GM18867 (cell line): ENCODE measurements around the gene PXMP2.
A peak's percentile ranks its signal among the peaks of the same experiment; 100 is the strongest.

Source experiments
- ATAC-seq: cut with Tn5 transposase; IDR thresholded peaks from one replicate; pipeline ENCODE4 v1.9.1; 2021; ENCODE audit warnings: mild to moderate bottlenecking, moderate library complexity; ENCODE audit not compliant: unreplicated experiment

The PXMP2 gene

DNA sequence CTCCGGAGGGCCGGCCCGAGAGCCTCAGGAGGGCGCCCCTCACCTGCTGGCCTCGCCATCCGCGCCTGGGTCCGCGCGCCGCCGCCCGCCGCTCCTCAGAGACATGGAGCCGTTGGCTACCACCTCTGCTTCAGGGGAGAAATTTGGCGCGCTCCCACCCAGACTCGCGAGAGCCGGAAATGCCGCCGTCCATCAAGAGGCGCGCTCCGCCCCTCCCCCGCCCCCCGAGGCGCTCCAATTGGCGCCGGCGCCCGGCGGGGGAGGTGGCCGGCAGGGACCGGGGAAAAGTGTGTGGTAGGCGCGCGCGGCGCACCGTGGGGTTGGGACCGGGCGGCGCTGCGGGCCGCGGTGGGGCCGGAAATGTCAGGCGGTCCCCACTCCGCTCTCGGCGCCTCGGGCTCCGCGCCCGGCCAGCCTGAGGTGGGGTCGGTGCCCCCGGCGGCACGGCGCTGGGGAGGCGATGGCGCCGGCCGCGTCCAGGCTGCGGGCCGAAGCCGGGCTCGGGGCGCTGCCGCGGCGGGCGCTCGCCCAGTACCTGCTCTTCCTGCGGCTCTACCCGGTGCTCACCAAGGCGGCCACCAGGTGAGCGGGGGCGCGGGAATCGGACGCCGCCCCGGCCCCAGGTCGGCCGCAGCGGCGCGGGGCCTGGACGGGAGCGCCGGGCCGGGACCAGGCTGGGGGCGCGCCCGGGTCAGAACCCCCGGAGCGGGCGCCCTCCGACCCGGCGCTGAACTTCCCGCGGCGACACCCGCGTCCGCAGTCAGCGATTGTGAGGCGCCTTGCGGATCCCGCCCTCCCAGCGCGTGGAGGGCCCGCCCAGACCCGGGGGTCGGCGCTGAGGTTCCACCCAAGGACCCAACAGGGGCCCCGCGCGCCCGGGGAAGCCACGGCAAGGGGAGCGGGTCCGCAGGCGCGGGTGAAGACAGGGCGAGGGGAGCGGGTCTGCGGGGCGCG lies at the start of gene PXMP2, which contains the start of gene POLE:
TSS of gene PXMP2 (plus strand) at position 377 of the 954 bp plus-strand sequence. CDS start at position 461, 84 bp downstream.
TSS of gene POLE (minus strand) at position 132 of the 954 bp plus-strand sequence. CDS start at position 105, 27 bp downstream.
- peak; percentile 89 for ATAC-seq

DNA sequence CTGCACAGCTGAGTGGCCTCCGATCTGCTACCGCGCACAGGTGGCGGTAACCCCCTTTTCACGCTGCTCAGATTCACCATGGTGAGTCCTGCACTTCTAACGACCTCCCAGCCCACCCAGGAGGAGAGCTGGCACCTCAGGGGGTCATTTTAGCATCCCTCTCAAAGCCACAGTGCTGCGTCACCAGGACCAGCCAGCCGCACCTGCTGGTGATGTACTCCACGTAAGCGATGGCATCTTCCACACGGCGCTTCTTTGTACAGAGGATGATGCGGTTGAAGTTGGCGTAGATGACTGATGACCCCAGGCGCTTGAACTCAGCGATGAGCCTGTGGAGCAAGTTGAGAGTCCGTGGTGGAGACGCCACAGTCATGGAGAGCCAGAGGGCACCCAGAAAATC lies 49.6 kb upstream of the PXMP2 start:
- ATAC-seq: no peak

DNA sequence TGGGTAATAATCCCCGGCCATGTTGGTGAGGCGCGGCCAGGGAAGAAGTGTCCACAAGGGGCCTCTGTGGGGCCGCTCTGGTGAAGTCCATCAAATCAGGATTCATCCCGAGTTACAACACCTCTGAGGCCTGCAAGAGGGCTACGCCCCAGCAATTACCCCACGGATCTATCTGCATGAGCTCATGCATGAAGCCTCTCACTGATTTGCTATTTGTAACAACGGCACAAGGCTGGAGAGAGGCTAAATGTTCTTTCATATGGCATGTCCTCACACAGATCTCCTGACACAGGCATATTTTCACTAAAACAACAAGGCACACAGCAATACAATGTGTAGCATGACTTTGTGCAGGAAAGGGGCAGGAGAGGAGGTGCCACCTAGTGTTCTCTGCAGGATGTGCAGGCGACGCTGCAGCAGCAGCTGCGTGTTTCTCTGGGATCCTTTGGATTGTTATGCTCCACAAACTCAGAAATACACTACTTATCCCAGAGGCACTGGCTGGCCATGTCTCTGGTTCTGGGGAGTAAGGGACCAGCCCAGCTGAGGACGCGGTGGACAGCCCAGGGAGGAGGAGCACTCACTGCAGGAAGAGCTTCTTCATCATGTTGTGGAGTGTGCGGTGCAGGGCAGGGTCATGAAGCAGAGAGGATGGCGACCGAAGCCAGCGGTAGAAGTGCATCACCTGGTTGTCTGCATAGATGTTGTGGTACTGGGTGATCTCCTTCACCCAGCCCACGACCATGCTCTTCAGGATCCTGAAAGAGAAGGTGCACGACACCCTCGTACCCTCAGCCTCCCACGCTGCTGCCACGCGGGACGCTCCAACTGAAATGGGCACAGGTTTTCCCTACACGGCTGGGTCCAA lies 48.6 kb upstream of the PXMP2 start:
- no peak for ATAC-seq

DNA sequence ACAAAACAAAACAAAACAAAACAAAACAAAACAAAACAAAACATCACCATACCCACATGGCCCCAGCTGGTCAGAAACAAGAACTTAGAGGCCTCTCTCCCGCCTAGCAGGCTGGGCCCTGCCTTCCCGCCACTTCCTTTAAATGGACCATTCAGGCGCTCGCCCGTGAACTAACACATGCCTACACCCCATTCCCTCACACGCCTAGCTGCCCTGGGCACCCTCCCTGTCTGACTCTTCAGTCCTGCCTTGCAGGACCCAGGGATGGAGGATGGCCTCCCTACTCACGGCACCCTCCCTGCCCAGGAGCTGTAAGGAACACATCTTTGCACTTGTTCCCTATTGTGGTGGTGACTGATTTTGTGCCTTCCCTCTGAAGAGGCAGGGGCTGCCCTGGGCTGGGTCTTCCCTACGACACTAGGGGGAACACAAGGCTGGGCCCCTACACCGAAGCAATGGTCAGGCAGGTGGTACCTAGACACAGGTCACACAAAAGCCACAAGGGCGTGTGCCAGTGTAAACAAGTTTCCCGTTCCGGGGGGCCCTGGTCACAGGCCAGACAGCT lies 47.3 kb upstream of the PXMP2 start:
- no peak for ATAC-seq

DNA sequence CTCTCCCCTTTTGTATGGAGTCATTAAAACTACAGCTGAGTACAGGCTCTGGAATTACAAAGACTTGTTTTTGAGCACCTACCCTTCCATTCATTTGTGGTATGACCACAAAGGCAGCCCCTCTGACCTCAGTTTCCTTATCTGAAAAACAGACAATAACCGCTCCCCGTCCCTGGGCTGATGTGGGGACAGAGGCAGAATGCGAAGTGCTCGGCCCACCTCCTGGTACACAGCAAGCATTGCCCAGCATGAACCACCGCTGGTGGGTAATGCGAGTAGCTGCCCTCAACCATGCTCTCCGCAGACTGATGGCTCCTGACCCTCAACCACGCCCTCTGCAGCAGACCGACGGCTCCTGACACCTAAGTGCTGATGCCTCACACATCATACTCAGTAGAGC lies 46.5 kb upstream of the PXMP2 start:
- no peak for ATAC-seq

DNA sequence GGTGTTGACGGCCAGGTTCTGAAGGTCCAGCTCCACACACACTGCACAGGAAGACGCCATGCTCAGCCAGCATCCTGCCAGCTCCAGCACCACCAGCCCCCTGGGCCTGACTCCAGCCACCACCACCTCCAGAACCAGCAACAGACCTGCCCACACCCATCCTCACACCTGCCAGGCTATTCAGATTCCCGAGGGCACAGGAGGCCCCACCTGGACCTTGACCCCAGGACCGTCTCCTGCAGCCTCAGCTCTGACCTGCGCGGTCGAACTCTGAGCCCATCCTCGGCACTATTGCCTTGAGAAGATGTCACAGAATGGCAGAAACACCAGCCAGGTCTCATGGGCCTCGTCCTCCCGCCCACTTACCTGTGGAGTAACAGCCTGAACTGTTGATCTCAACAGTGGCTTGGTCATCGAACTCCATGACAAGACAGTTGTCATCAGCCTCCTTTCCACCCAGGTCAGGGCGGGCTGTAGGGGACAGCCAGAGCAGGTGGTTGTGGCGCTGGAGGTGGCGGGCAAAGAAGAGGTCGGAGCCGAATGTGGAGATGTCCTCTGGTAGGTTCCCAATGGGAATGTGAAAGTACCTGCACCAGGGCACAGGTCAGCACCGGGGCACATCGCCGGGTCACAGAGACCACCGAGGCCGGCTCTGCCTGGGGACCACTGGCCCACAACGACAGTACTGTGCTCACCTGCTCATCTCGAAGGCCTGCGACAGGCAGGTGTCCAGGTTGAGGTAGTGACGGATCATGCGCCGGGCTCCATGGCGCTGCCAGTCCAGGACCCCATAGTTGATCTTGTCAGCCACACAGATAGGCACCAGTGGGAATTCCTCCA lies 45.4 kb upstream of the PXMP2 start:
- ATAC-seq: no peak

DNA sequence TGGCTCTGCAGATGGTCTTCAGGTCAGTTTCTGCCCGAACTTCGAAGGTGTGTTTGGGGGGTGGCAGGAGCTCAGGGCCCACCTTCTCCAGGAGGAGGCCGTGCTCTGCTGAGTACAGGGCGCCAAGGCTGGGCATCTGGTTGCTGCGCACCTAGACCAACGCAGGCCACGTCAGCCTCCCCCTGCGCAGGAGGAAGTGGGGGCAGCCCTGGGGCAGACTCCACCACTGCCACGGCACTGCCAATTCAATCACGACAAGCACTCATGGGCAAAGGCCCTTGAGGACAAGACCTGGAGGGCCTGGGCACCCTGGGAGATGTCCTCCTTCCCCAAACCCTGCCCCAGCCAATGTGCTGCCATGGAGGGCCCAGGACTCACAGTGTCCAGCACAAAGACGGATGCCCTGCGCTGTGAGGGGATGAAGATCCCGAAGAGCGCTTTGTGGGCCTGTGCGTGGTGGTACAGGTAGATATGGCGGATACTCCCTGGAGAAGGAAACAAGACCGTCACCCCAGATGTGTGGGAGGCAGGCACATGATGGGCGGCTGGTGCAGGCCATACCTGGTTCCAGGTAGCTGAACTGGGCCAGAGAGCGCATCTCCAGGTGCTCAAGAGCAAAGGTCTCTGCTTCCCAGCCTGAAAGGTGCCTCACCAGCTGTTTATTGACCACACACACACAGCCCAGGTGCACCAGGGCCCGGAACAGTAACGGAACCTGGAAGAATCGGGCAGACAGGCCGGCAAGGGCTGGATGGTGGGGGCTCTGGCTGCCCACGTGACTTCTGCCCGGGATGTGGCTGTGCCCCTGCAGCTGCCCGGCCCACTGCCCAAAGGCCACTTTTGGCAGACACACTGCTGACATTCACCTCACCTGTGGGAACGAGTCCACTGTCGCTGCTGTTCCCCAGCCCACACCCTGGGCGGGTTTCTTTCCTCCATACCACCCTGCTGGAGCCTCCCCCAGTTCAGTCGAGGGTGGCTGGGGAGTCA lies 44.2 kb upstream of the PXMP2 start:
- ATAC-seq: no peak

DNA sequence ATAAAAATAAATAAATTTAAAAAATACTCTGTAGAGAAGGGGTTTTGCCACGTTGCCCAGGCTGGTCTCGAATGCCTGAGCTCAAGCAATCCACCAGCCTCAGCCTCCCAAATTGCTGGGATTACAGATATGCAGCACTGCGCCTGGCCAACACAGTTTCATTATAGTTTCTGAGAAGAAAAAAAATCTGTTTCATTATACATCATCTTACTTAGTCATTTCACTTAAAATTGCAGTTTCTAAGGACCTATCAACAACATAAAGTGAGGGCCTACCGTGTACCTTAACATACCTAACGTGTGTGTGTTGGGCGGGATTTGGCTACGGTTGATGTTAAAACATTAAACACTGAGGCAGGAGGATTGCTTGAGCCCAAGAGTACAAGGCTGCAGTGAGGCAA lies 40.5 kb upstream of the PXMP2 start:
- ATAC-seq: no peak

DNA sequence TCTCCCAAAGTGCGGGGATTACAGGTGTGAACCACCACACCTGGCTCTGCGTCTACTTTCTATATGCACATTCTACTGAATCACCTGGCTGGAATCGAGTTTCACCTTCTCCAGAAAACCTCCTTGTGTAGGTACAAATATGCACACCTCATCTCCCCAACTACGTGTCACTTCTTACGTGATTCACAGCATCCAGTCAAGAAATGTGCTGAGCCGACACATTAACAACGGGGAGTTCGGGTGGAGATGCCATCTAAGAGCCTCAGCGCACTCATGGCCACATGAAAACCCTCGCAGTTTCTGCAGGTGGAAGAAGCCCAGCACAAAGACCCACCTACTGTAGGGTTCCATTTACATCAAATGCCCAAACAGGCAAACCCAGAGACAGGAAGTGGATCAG lies 39.5 kb upstream of the PXMP2 start:
- ATAC-seq: no peak

DNA sequence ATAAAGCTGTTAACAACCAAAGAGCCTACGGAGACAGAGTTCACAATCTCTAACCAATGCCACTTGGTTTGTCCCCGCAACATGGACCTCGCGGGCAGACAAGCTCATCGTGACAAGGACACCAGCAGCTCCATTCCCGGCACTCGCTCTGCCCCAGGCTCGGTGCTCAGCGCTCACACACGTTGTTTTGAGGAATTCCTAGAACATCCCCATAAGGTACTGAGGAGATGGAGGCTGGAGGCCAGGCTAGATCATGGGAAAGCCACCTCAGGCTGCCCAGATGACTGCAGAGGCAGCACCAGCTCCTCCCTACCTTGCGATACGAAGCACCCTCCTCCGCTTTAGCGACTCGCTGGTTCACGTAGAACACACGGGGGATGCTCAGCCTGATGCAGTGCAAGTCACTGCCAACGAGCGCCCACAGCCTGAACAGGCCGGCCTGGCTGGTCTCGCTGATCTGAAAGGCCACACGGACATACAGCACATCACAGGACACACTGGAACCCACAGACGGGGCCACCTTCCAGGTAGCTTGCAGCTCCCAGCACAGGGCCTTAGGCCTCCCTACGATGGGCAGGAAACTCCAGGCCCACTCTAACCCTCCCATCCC lies 38.7 kb upstream of the PXMP2 start:
- ATAC-seq: no peak

DNA sequence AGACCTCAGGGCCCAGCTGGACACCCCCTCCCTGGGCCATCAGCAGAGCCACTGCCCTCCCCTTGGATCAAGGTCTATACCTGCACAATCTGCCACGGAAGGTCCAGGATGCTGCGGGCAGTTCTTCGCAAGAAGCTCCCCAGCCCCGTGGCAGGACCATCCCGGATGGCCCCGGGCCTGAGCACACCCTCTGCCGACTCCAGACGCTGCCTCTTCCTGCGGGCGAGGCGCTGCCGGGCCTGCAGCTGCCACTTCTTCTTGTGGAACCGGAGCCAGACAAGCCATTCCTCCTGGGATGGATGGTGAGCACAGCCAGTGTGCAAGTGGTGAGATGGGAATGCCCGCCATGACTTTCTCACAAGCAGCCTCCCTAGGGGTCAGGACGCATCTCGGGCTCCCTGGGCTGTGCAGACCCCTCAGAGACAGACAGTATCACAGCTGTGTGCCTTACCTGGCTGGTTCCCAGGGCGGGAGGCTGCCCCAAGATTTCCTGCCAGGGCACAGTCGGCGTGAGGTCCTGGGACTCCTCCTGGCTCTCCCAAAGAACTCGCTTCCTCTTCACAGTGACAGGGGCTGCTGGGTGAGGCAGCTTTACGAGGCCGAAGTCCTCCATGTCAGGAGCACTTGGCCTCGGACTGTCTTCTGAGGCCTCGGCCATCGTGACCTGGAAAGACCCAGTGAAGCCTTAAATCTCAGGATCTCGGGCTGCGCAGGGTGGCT lies 38.0 kb upstream of the PXMP2 start:
- ATAC-seq: no peak

DNA sequence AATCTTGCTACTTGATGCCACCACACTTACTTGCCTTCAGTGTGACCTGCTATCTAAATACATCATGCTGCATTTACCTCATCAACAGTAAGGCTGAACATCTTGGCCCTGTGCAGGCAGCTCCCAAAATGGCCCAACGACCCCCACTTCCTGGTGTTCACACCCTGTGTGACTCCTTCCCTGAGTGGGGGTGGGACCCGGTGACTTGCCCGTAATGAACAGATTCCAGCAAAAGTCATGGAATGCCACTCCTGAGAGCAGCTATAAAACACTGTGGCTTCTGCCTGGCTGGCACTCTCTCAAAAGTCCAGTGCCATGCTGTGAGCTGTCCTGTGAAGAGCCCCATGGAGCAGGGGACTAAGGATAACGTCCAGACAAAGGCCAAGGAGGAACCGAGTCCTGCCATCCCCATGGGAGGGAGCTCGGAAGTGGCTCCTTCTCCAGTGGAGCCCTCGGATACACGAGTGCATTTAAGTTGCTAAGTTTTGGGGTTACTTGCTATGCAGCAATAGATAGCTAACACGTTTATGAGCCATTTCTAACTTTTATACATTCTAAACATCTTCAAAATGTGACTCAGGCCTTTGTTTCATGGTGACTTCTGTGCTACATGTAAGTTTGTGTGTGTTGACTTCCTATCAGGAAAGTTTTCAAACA lies 35.8 kb upstream of the PXMP2 start:
- no peak for ATAC-seq

DNA sequence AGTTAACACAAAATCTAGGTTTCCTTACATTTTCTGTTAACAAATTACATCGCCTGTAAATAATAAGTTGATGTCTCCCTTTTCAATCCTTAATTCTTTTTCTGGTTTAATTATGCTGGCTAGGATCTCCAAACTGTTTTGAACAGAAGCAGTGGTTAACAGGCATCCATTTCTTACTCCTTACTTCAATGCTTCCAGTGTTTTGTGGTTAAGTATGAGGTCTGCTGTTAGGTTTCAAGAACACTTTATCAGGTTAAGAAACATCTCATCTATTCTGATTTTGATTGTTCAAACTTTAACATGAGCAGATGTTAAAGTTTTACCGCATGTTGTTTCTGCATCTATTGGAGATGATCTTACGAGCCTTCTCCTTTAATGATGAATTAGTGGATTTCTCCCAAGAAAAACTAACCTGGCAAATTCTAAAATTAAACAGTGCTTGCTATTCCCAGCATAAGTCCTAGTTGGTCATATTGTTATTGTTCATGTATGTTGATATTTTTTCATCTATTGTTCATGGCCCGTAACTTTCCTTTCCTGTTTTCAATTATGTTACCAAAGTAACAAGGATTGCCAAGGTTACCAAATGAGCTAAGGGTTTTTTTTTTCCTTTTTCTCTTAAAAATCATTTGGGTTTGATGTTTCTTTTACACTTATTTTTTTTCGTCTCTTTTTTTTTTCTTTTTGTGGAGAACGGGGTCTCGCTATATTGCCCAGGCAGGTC lies 33.7 kb upstream of the PXMP2 start:
- ATAC-seq: no peak

DNA sequence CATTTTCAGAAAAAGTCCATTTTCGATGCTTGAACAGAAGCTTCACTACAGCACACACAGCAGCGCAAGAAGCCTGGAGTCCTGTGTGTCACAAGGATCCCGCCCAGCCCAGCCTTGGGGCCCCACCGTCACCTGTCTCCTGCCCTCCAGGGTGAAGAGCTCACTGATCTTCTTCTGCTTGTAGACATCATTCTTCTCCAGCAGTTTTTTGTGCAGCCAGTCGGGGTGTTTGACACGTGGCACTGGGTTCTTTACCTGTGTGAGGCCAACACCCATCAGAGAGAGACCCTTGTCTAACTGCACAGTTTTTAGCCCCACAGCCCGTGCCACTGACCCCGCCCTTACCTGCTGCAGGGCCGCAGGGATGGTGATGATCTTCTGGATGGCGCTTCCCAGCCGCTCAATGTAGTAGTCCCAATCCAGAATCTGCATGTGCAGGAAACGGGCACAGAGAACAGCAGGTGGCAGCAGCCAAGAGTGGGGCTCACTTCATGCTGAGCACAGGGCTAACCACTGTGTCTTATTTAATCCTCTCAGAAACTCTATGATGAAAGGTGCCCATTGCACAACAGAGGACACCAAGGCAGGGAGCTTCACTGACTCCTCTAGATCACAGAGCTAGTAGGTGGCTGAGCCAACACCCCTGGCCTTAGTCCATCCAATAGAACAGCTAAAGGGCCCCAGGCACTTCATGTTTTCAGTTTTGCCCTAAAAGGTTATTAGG lies 30.2 kb upstream of the PXMP2 start:
- ATAC-seq: no peak

DNA sequence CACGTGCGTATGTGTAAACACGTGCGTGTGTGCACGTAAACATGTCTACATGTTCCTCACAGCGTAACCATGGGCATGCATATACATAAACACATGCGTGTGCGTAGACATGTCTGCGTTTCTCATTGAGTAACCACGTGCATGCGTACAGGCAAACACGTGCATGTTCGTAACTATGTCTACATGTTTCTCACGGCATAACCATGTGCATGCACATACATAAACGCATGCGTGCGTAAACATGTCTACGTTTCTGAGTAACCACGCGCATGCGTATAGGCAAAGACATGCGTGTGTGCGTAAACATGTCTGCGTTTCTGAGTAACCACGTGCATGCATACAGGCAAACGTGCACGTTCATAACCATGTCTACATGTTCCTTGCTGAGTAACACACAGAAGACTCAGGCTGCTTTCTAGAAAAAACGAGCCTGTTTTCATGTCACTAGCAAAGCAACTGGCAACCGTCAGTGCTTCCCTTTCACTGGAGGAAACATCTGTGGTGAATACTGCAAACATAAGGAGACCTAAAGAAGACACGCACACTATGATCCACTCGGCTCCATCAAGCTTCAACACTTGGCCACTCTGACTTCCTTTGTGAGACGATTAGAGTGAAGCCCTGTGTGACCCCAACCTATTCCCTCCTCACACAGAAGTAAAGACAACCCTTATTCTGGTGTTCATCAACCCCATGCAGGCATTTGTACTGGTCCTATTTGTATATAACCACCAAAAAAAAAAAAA lies 29.1 kb upstream of the PXMP2 start:
- ATAC-seq: no peak

DNA sequence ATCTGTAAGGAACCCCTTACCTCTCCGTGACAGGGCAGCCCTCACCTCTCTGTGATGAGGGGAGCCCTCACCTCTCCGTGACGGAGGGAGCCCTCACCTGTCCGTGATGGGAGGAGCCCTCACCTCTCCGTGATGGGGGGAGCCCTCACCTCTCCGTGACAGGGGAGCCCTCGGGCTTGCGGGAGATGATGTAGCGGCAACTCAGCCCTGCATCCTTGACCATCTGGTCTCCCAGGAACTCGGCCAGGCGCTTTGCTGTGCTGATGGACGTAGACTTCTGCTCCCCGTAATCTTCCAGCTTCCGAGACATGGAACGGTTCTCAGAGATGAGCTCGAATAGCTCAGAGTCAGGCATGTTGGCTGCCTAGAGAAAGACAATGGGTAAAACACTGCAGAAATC lies 28.2 kb upstream of the PXMP2 start:
- no peak for ATAC-seq
